ENCODE measurements around the gene ZNF138. TPM values are rescaled to one million over a fixed set of nuclear protein-coding genes. Genes with fewer than 3 reads are reported as not detected.
"Not testable (repeated sequence)": the region's sequence is repeated elsewhere in the genome, so short reads cannot be mapped to it uniquely, and the experiment has no call there.

The ZNF138 gene
- total RNA-seq, 1 donor = 3.9 TPM

DNA sequence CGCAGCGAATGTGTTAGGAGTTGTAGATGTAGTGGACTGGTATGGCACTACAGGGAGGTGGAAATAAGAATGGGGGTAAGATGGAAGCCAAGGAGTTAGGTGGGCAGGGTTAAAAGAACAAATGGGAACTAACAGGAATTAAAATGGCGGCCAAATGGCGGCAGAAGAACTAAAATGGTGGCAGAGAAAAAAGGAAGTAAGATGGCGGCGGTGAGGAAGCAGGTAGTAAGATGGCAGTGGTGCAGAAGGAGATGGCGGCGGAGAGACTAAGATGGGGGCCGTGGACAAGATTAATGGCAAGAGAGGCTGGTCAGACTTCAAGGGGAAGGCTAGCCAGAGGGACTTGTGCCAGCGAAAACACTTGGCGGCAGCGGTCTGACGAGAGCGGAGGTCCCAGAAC lies 44.5 kb downstream of the ZNF138 start:
- TF ChIP-seq, protein P1, sequence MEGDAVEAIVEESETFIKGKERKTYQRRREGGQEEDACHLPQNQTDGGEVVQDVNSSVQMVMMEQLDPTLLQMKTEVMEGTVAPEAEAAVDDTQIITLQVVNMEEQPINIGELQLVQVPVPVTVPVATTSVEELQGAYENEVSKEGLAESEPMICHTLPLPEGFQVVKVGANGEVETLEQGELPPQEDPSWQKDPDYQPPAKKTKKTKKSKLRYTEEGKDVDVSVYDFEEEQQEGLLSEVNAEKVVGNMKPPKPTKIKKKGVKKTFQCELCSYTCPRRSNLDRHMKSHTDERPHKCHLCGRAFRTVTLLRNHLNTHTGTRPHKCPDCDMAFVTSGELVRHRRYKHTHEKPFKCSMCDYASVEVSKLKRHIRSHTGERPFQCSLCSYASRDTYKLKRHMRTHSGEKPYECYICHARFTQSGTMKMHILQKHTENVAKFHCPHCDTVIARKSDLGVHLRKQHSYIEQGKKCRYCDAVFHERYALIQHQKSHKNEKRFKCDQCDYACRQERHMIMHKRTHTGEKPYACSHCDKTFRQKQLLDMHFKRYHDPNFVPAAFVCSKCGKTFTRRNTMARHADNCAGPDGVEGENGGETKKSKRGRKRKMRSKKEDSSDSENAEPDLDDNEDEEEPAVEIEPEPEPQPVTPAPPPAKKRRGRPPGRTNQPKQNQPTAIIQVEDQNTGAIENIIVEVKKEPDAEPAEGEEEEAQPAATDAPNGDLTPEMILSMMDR (IDR thresholded peaks at IDR 0.05; ENCODE audit: insufficient read depth, low read depth, low read length) = no peak
- no peak overlapping the region for H3K4me3 ChIP-seq (ENCODE audit: low read depth, low read length)
- no peak for DNase-seq (ENCODE audit: low read depth)

DNA sequence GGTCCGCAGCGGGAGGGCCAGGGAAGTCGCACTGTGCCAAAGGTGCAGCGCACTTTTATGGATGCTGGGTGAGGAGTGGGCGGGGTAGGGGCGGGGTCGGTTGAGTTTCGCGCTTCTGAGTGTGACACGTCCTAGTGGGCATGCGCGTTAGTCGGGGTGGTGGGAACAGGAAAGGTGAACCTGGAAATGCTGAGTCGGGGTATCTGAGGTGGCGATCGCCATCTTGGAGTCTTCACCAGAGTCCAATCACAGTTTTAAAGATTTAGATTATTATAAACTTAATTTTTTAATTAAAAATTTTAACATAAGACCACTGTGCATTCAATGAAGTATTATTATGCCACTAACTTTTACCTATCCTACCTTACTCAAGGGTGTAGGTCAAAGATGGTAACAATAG lies 45.7 kb downstream of the ZNF138 start:
- no peak for DNase-seq (ENCODE audit: low read depth)
- no peak overlapping the region for H3K4me3 ChIP-seq (ENCODE audit: low read depth, low read length)
- TF ChIP-seq, protein P1 (IDR thresholded peaks at IDR 0.05; ENCODE audit: insufficient read depth, low read depth, low read length) = no peak

DNA sequence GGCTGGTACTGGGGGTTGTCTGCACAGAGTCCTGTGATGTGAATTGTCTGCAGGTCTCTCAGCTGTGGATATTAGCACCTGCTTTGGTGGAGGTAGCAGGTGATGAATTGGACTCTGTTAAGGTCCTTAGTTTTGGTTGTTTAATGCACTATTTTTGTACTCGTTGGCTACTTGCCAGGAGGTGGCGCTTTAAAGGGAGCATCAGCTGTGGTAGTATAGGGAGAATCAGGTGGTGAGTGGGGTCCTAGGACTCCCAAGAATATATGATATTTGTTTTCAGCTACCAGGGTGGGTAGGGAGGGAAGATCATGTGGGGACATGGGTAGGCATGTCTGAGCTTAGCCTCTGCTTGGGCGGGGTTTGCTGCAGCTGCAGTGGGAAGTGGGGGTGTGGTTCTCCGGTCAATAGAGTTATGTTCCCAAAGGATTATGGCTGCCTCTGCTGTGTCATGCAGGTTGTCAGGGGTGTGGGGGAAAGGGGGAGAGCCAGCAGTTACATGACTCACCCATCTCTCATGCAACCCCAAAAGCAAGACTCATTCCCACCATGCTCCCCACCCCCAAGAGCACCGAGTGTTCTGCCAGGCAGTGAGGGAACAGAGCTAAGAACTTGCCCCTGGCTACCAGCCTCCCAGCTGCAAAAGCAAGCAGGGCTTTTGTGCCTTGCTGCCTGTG lies 55.2 kb downstream of the ZNF138 start:
- H3K4me3 ChIP-seq (ENCODE audit: low read depth, low read length) = no peak overlapping the region
- TF ChIP-seq, protein P1 (IDR thresholded peaks at IDR 0.05; ENCODE audit: insufficient read depth, low read depth, low read length) = no peak
- no peak for DNase-seq (ENCODE audit: low read depth)

DNA sequence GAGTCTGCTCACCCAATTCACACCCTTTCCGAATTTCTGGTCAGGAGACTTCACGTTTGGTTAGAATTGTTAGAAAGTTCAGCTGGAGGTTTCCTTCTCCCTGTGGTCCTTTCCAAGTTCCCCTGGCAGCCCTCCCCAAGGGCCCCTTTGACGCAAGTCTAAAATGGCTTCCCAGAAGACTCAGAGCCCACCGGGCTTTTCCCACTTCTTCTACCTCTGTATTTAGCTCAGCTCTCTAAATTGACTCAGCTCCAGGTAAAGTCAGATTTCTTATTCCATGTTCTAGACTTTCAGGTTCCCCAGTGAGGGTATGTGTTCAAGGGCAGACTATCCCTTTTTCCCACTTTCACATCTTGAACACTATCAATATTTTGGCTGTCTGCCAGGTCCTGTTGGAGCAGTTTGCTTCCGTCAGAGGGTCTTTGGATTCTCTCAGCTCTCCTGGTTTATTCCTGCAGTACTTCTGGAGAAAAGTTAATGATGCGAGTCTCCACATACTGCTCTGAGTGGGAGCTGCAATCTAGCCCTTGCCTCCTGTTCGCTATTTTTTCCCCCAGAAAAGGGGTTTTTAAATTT lies 55.8 kb downstream of the ZNF138 start:
- DNase-seq (ENCODE audit: low read depth) = no peak
- TF ChIP-seq, protein P1 (IDR thresholded peaks at IDR 0.05; ENCODE audit: insufficient read depth, low read depth, low read length) = no peak
- H3K4me3 ChIP-seq (ENCODE audit: low read depth, low read length) = no peak overlapping the region

DNA sequence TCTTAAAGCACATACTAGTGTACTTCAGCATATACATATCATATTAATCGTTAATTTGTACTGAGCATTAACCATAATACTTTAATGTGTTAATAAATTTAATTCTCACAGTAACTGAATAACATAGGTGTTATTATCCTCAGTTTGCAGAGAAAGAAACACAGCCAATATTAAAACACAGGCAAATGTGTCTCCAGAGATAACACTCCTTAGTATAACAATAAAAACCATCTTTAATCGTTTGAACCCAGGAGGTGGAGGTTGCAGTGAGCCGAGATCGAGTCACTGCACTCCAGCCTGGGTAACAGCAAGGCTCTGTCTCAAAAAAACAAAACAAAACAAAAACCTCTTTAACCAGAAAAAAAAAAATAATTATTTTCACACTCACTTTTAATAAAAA lies 59.5 kb downstream of the ZNF138 start:
- no peak for DNase-seq (ENCODE audit: low read depth)
- H3K4me3 ChIP-seq (ENCODE audit: low read depth, low read length) = no peak overlapping the region
- TF ChIP-seq, protein P1 (IDR thresholded peaks at IDR 0.05; ENCODE audit: insufficient read depth, low read depth, low read length) = no peak

DNA sequence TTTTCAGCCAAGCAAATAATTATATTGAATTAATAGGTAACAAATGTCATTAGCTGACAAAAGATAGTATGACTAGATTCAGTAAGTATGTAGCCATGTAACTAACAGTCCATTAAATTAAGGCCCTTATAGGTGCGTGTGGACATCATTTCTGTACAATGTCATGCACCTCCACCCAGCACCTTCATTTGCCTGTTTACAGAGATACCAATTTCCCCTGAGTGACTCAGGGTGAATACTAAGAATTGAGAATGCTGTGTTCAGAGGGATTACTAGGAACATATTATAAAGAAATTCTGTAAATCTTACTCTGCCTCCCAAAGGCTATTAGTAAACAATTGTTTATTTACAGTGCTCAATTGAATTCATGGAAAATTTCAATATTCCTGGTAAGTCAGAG lies 60.7 kb downstream of the ZNF138 start:
- DNase-seq (ENCODE audit: low read depth) = no peak
- H3K4me3 ChIP-seq (ENCODE audit: low read depth, low read length) = no peak overlapping the region
- TF ChIP-seq, protein P1 (IDR thresholded peaks at IDR 0.05; ENCODE audit: insufficient read depth, low read depth, low read length) = no peak

DNA sequence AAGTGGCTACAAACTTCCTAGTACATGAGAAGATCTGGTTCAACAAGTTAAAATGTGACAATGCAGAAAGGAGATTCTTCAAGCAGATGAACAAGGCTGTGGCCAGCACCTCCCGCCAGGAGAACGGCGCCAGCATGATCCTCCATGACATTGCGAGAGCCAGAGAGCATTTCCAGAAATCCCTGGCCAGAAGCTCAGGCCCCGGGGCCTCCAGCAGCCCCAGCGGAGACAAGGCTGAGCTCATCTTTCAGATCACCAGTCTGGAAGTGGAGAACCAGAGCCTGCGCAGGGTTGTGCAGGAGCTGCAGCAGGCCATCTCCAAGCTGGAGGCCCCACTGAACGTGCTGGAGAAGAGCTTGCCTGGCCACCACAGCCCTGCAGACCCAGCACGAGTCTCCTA lies 68.8 kb downstream of the ZNF138 start:
- TF ChIP-seq, protein P1 (IDR thresholded peaks at IDR 0.05; ENCODE audit: insufficient read depth, low read depth, low read length) = no peak
- DNase-seq (ENCODE audit: low read depth) = no peak
- H3K4me3 ChIP-seq (ENCODE audit: low read depth, low read length) = no peak overlapping the region

DNA sequence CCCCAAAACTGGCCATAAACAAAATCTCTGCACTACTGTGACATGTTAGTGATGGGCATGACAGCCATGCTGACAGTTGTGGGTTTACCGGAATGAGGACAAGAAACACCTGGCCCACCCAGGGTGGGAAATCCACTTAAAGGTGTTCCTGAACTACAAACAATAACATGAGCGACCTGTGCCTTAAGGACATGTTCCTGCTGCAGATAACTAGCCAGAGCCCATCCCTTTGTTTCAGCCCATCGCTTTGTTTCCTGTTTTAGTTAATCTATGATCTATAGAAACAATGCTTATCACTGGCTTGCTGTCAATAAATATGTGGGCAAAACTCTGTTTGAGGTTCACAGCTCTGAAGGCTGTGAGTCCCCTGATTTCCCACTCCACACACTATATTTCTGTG lies 69.3 kb downstream of the ZNF138 start:
- DNase-seq (ENCODE audit: low read depth) = not testable (repeated sequence)

More for the DNA sequence above, 69.3 kb downstream of the ZNF138 start:
- not testable (repeated sequence) for H3K4me3 ChIP-seq (ENCODE audit: low read depth, low read length)

Data from fibroblast of villous mesenchyme (primary cell).